BE2C (cell line): ENCODE data around the gene KCNT1.

Source experiments
- DNase-seq: peaks from one replicate; pipeline ENCODE4 v3.0.0-alpha.2; 2020
- H3K27me3 ChIP-seq: fragments of 250-450 bp; sonication (Bioruptor Pico); 2 replicates; pipeline ENCODE4 v1.5.1; 2020; ENCODE audit warnings: mild to moderate bottlenecking
- H3K36me3 ChIP-seq: fragments of 250-450 bp; sonication (Bioruptor Pico); 2 replicates; pipeline ENCODE4 v1.5.1; 2020; ENCODE audit warnings: mild to moderate bottlenecking
- H3K4me1 ChIP-seq: fragments of 250-450 bp; sonication (Bioruptor Pico); 2 replicates; pipeline ENCODE4 v1.5.1; 2020
- H3K4me3 ChIP-seq: 2 replicates; pipeline ENCODE4 v1.5.1; 2011; ENCODE audit warnings: low read depth, low read length
- H3K9me3 ChIP-seq: fragments of 250-450 bp; sonication (Bioruptor Pico); 2 replicates; pipeline ENCODE4 v1.5.1; 2020
- TF ChIP-seq, protein P1 (sequence below): IDR thresholded peaks from 2 replicates; pipeline ENCODE4 v1.5.1; 2012; ENCODE audit warnings: mild to moderate bottlenecking, low read depth, low read length

KCNT1 gene

GRCh38 chr9:135743546-135744332, 41.8 kb downstream of the KCNT1 start:
- H3K27me3 ChIP-seq: no peaks in the 10 kb centered on the region
- H3K9me3 ChIP-seq: no peaks in the 10 kb centered on the region
- TF ChIP-seq, protein P1, sequence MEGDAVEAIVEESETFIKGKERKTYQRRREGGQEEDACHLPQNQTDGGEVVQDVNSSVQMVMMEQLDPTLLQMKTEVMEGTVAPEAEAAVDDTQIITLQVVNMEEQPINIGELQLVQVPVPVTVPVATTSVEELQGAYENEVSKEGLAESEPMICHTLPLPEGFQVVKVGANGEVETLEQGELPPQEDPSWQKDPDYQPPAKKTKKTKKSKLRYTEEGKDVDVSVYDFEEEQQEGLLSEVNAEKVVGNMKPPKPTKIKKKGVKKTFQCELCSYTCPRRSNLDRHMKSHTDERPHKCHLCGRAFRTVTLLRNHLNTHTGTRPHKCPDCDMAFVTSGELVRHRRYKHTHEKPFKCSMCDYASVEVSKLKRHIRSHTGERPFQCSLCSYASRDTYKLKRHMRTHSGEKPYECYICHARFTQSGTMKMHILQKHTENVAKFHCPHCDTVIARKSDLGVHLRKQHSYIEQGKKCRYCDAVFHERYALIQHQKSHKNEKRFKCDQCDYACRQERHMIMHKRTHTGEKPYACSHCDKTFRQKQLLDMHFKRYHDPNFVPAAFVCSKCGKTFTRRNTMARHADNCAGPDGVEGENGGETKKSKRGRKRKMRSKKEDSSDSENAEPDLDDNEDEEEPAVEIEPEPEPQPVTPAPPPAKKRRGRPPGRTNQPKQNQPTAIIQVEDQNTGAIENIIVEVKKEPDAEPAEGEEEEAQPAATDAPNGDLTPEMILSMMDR: no peak
- peaks cover 2% of the 10 kb centered on the region for H3K4me1 ChIP-seq
- H3K4me3 ChIP-seq: no peak overlapping the region
- DNase-seq: no peak
- H3K36me3 ChIP-seq: peaks cover 4% of the 10 kb centered on the region; the same call in 1 of the 2 replicates

DNA sequence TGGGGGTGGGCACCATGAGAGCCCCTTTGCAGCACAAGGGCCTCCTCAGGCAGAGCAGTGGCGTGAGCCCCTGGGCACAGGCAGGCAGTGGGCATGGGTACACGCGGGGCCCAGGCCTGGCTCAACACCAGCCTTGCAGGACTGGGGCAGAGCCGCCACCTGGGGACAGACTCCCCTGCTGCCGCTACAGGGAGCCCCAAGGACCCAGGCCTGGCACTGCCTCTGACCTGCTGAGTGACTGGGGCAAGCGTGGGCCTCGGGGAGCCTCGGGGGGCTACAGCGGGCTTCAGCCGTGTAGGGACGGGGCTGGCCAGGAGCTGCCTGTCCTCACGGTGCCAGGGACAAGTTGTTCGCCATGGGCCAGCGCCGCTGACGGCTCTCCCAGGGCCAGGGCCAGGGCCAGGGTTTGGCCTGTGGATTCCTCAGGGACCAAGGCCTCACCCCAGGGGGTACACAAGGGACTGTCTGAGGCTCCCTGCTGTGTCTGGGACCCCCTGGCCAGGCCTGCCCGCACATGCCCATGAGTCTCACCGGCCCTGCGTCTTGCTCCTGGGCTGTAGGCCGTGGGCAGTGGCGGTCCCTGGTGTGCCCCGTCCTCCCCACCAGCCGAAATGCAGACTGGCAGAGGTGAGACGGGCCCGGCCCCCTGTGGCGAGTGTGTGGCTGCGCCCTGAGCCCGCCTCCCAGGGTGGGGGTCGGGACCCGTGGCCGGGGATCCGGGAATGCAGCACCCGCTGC, 42.5 kb downstream of the KCNT1 start:
- Histone ChIP-seq H3K9me3 (no peaks in the 10 kb centered on the region), H3K27me3 (no peaks in the 10 kb centered on the region)

DNA sequence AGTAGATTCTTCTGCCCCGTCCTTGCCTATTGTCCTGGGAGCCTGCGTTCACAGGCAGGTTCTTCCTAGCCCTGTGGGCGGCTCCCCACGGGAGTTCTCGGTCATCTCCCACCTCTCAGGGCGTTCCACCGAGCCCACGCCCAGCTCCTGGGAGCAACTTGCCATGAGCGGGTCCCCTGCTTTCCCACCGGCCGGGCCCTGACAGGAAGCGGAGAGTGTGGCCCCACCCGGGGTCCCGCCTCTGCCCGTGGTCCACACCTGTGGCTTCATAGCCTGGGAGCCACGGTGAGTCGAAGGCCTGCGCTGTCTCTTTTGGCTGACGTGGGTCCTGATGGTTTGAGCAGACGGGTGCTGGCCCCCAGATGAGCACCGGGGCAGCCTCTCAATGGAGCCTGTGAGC, 43.2 kb downstream of the KCNT1 start:
- peaks cover 8% of the 10 kb centered on the region; the same call in 1 of the 2 replicates for H3K36me3 ChIP-seq
- no peaks in the 10 kb centered on the region for H3K9me3 ChIP-seq
- H3K4me1 ChIP-seq: peaks cover 2% of the 10 kb centered on the region
- H3K27me3 ChIP-seq: no peaks in the 10 kb centered on the region
- no peak for DNase-seq
- no peak overlapping the region for H3K4me3 ChIP-seq
- TF ChIP-seq, protein P1: no peak

More for the DNA sequence above, 42.5 kb downstream of the KCNT1 start:
- peaks cover 2% of the 10 kb centered on the region for H3K4me1 ChIP-seq
- DNase-seq: no peak
- H3K4me3 ChIP-seq: no peak overlapping the region
- TF ChIP-seq, protein P1: no peak
- peaks cover 6% of the 10 kb centered on the region; the same call in 1 of the 2 replicates for H3K36me3 ChIP-seq

- Histone ChIP-seq H3K9me3 (no peaks in the 10 kb centered on the region), H3K27me3 (no peaks in the 10 kb centered on the region)
These were observed 43.8 kb downstream of the KCNT1 start for GRCh38 chr9:135745686-135746324.

GRCh38 chr9:135746565-135746964, 44.6 kb downstream of the KCNT1 start:
- TF ChIP-seq, protein P1: no peak
- no peak overlapping the region for H3K4me3 ChIP-seq
- no peaks in the 10 kb centered on the region for H3K27me3 ChIP-seq
- H3K9me3 ChIP-seq: no peaks in the 10 kb centered on the region
- H3K4me1 ChIP-seq: peaks cover 2% of the 10 kb centered on the region
- DNase-seq: no peak
- H3K36me3 ChIP-seq: peaks cover 15% of the 10 kb centered on the region

More at GRCh38 chr9:135745686-135746324, 43.8 kb downstream of the KCNT1 start:
- TF ChIP-seq, protein P1: no peak
- DNase-seq: no peak
- Histone ChIP-seq H3K36me3 (peaks cover 10% of the 10 kb centered on the region), H3K4me3 (no peak overlapping the region), H3K4me1 (peaks cover 2% of the 10 kb centered on the region)
